SK-N-SH (cell line): ENCODE data around the gene CD300A. TPM values are rescaled to one million over a fixed set of nuclear protein-coding genes. Genes with fewer than 3 reads are reported as not detected.

ENCODE experiments used
- CTCF ChIA-PET: fragments of 300-600, 350-600 bp; formaldehyde crosslinking; extraction: SDS; loops from one replicate; lab custom pipeline; 2021; lab: Yijun Ruan, JAX
- POLR2A ChIA-PET: fragments of 350-600 bp; sonication (Branson Sonifier 250); formaldehyde crosslinking; extraction: SDS; loops from one replicate; lab custom pipeline; 2020; ENCODE audit warnings: antibody characterized with exemption, inconsistent platforms; lab: Yijun Ruan, JAX
- DNase-seq: peaks from one replicate; pipeline ENCODE4 v3.0.0; 2012
- H2AFZ ChIP-seq: fragments of 200-600 bp; sonication (generic); 2 replicates; pipeline ENCODE4 v1.8.1; 2016; ENCODE audit warnings: antibody characterized with exemption, mild to moderate bottlenecking, low read depth
- H3F3A ChIP-seq: fragments of 200-600 bp; sonication (generic); replicated peaks from 2 replicates; pipeline ENCODE3; 2016; ENCODE audit warnings: antibody characterized with exemption, mild to moderate bottlenecking; ENCODE audit not compliant: insufficient read depth
- H3K27ac ChIP-seq, 2 experiments: fragments of 200-500 bp in 1 of 2; fragments of 200-600 bp in 1 of 2; sonication (Bioruptor generic) in 1 of 2; sonication (generic), shearing (Covaris generic) in 1 of 2; 2 replicates each; pipeline versions ENCODE4 v1.5.1 to v1.6.1; 2014 to 2016; ENCODE audit warnings: low read depth in 2 of 2, inconsistent platforms in 1 of 2, low read length in 1 of 2, mild to moderate bottlenecking in 1 of 2, mixed read lengths in 1 of 2
- H3K27me3 ChIP-seq: fragments of 200-600 bp; sonication (generic), shearing (Covaris generic); 2 replicates; pipeline ENCODE4 v1.6.1; 2016; ENCODE audit warnings: mixed run types; ENCODE audit not compliant: insufficient read depth
- H3K36me3 ChIP-seq, 2 experiments: fragments of 200-500 bp in 1 of 2; fragments of 200-600 bp in 1 of 2; sonication (Bioruptor generic) in 1 of 2; sonication (generic) in 1 of 2; replicated peaks in 1 of 2; 2 replicates each; pipeline versions ENCODE3 to v1.5.1; 2014 to 2016; ENCODE audit warnings: low read length in 1 of 2, mild to moderate bottlenecking in 1 of 2; ENCODE audit not compliant: insufficient read depth in 2 of 2, control insufficient read depth in 1 of 2
- H3K4me1 ChIP-seq, 2 experiments: fragments of 200-500 bp in 1 of 2; fragments of 200-600 bp in 1 of 2; sonication (Bioruptor generic) in 1 of 2; sonication (generic), shearing (Covaris generic) in 1 of 2; 2 replicates each; pipeline versions ENCODE4 v1.5.1 to v1.6.1; 2014 to 2016; ENCODE audit warnings: low read depth in 1 of 2, low read length in 1 of 2, mixed run types in 1 of 2; ENCODE audit not compliant: insufficient read depth in 2 of 2, control insufficient read depth in 1 of 2
- H3K4me2 ChIP-seq: fragments of 200-600 bp; sonication (generic), shearing (Covaris generic); 2 replicates; pipeline ENCODE4 v1.6.1; 2017; ENCODE audit warnings: mixed run types
- H3K4me3 ChIP-seq, 2 experiments: fragments of 200-500 bp in 1 of 2; fragments of 200-600 bp in 1 of 2; sonication (Bioruptor generic) in 1 of 2; sonication (generic), shearing (Covaris generic) in 1 of 2; 2 replicates each; pipeline versions ENCODE4 v1.5.1 to v1.8.1; 2014 to 2016; ENCODE audit warnings: low read depth in 2 of 2, inconsistent platforms in 1 of 2, low read length in 1 of 2, mild to moderate bottlenecking in 1 of 2, mixed read lengths in 1 of 2, moderate library complexity in 1 of 2
- H3K79me2 ChIP-seq: fragments of 200-600 bp; sonication (generic); 2 replicates; pipeline ENCODE4 v1.8.1; 2017; ENCODE audit warnings: mild to moderate bottlenecking; ENCODE audit not compliant: insufficient read depth
- H3K9ac ChIP-seq: fragments of 200-600 bp; sonication (generic); 2 replicates; pipeline ENCODE4 v1.6.1; 2017; ENCODE audit warnings: mixed run types
- H3K9me2 ChIP-seq: fragments of 200-600 bp; sonication (generic); 2 replicates; pipeline ENCODE4 v1.6.1; 2017; ENCODE audit warnings: mixed run types
- H3K9me3 ChIP-seq: fragments of 200-600 bp; sonication (generic); 2 replicates; pipeline ENCODE4 v1.6.1; 2017; ENCODE audit warnings: mixed run types, mild to moderate bottlenecking, moderate library complexity
- H4K20me1 ChIP-seq: fragments of 200-600 bp; sonication (generic); 2 replicates; pipeline ENCODE4 v1.6.1; 2017; ENCODE audit warnings: mild to moderate bottlenecking, mixed run types; ENCODE audit not compliant: insufficient read depth
- EP300 ChIP-seq, 2 experiments: IDR thresholded peaks; 2 replicates each; pipeline versions ENCODE4 v1.4.0 to v1.6.1; 2012; ENCODE audit warnings: borderline replicate concordance in 1 of 2, low read depth in 1 of 2, low read length in 1 of 2
- FOXJ3 ChIP-seq: sonication (generic); formaldehyde crosslinking; IDR thresholded peaks from 2 replicates; pipeline ENCODE4 v1.5.1; 2020; ENCODE audit warnings: mild to moderate bottlenecking, missing genetic modification reagents
- FOXM1 ChIP-seq: IDR thresholded peaks from 2 replicates; pipeline ENCODE4 v1.4.0; 2012; ENCODE audit warnings: low read depth, mild to moderate bottlenecking
- GABPA ChIP-seq: IDR thresholded peaks from 2 replicates; pipeline ENCODE4 v1.4.0; 2012; ENCODE audit warnings: low read depth, mild to moderate bottlenecking
- GATA2 ChIP-seq: sonication (generic); formaldehyde crosslinking; IDR thresholded peaks from 2 replicates; pipeline ENCODE4 v1.5.0; 2020; ENCODE audit warnings: mild to moderate bottlenecking, missing genetic modification reagents
- IRF3 ChIP-seq: fragments of 150-350 bp; IDR thresholded peaks from 2 replicates; pipeline ENCODE4 v1.6.1; 2016; ENCODE audit warnings: mild to moderate bottlenecking, low read depth, low read length
- JUND ChIP-seq: IDR thresholded peaks from 2 replicates; pipeline ENCODE4 v1.4.0; 2012
- MEF2A ChIP-seq: IDR thresholded peaks from 2 replicates; pipeline ENCODE4 v1.4.0; 2012; ENCODE audit warnings: low read depth, borderline replicate concordance
- MXI1 ChIP-seq: IDR thresholded peaks from 2 replicates; pipeline ENCODE4 v1.6.1; 2012; ENCODE audit warnings: mild to moderate bottlenecking, low read depth, low read length, improper control_type of control experiment
- POLR2AphosphoS5 ChIP-seq: IDR thresholded peaks from 2 replicates; pipeline ENCODE4 v1.6.1; 2012; ENCODE audit warnings: low read depth, low read length
- RCOR1 ChIP-seq: fragments of 150-350 bp; IDR thresholded peaks from 2 replicates; pipeline ENCODE4 v1.6.1; 2017; ENCODE audit warnings: antibody characterized with exemption, low read length
- REST ChIP-seq: IDR thresholded peaks from 2 replicates; pipeline ENCODE4 v1.6.1; 2012; ENCODE audit warnings: mild to moderate bottlenecking, low read depth, low read length, moderate library complexity
- TEAD4 ChIP-seq: IDR thresholded peaks from 2 replicates; pipeline ENCODE4 v1.4.0; 2012; ENCODE audit warnings: mild to moderate bottlenecking, borderline replicate concordance; ENCODE audit not compliant: insufficient read depth
- YY1 ChIP-seq: IDR thresholded peaks from 2 replicates; pipeline ENCODE4 v1.4.0; 2012; ENCODE audit warnings: low read depth, mild to moderate bottlenecking
- ZBTB33 ChIP-seq: IDR thresholded peaks from 2 replicates; pipeline ENCODE4 v1.4.0; 2012; ENCODE audit warnings: low read depth, borderline replicate concordance
- WGBS: methylation state at CpG from one replicate; pipeline ENCODE4 v1.1.6; 2017; ENCODE audit warnings: low lambda C conversion rate; 5-methylcytosine and 5-hydroxymethylcytosine counted together
- polyA plus RNA-seq, 3 experiments: library from polyadenylated mRNA; depleted of rRNA; stranded (reverse); fragments of >200 nt; gene quantifications; 2 replicates each; pipeline ENCODE4 v1.2.3, GENCODE V29; 2012
- TF ChIP-seq, protein P1 (sequence below): fragments of 200-600 bp; sonication (generic); IDR thresholded peaks from 2 replicates; pipeline ENCODE4 v1.6.1; 2017; ENCODE audit warnings: antibody characterized with exemption, mild to moderate bottlenecking, moderate library complexity
- TF ChIP-seq, protein P2 (sequence below): IDR thresholded peaks from 2 replicates; pipeline ENCODE4; 2012

The CD300A gene
- polyA plus RNA-seq, 1 of the 3 experiments (the other 2 are of a cell fraction) = not detected

DNA sequence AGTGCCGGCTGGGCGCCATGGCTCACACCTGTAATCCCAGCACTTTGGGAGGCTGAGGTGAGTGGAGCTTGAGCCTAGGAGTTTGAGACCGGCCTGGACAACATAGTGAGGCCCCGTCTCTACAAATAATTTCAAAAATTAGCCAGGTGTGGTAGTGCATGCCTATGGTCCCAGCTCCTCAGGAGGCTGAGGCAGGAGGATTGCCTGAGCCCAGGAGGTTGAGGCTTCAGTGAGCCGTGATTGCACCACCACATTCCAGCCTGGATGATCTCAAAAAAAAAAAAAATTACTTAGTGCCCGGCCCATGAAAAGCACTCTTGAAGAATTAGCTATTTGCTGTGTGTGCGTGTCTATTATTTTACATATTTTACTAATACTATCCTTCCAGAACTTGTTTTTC is 24.9 kb upstream of the CD300A start:
- DNase-seq = no peak
- no peaks in the 10 kb centered on the region for H3K27me3 ChIP-seq
- no peaks in the 10 kb centered on the region for H3K79me2 ChIP-seq
- H3K4me2 ChIP-seq = no peak overlapping the region
- H3K36me3 ChIP-seq = no peaks in the 10 kb centered on the region
- 48% methylated on average over 7 of the region's 7 CpGs for WGBS
- no peak overlapping the region for H2AFZ ChIP-seq
- peaks cover 0 to 9% of the 10 kb centered on the region in 2 experiments; a peak in 1 of 4 replicates for H3K4me1 ChIP-seq
- peaks cover 10% of the 10 kb centered on the region; the same call in 1 of the 2 replicates for H3K9me3 ChIP-seq
- ChIA-PET POLR2A (interaction anchor here (0.6 kb wide), 1 partner anchor 68 kb away, joined by 3 read pairs; no protein-coding TSS in a partner anchor), CTCF (interaction anchor here (1.1 to 4.9 kb wide), 4 partner anchors 11 to 161 kb away, joined by 3 to 55 read pairs (median 3); no protein-coding TSS in a partner anchor)
- TF ChIP-seq MXI1 = no peak
- no peak for TF ChIP-seq JUND
- no peak overlapping the region for H3K4me3 ChIP-seq
- no peak overlapping the region for H3K27ac ChIP-seq
- no peaks in the 10 kb centered on the region for H3K9me2 ChIP-seq
- no peaks in the 10 kb centered on the region for H4K20me1 ChIP-seq
- no peak overlapping the region for H3K9ac ChIP-seq
- H3F3A ChIP-seq = peaks cover 3% of the 10 kb centered on the region

GRCh38 chr17:74442291-74442669 is 24.2 kb upstream of the CD300A start:
- Histone ChIP-seq H3K4me2 (no peak overlapping the region), H3K27ac (no peak overlapping the region), H3K36me3 (no peaks in the 10 kb centered on the region), H3F3A (peaks cover 3% of the 10 kb centered on the region), H3K9ac (no peak overlapping the region), H3K27me3 (no peaks in the 10 kb centered on the region), H3K4me3 (no peak overlapping the region)
- DNase-seq = no peak
- WGBS = 74% methylated on average over 6 of the region's 6 CpGs
- CTCF ChIA-PET = interaction anchor here (1.1 to 4.9 kb wide), 3 partner anchors 12 to 160 kb away, joined by 3 to 55 read pairs (median 3); no protein-coding TSS in a partner anchor
- POLR2A ChIA-PET = no interaction called here
- no peak for TF ChIP-seq MEF2A
- no peak for TF ChIP-seq IRF3
- TF ChIP-seq TEAD4 = no peak
- TF ChIP-seq FOXJ3 (CRISPR knock-in tag) = no peak
- TF ChIP-seq, protein P1, sequence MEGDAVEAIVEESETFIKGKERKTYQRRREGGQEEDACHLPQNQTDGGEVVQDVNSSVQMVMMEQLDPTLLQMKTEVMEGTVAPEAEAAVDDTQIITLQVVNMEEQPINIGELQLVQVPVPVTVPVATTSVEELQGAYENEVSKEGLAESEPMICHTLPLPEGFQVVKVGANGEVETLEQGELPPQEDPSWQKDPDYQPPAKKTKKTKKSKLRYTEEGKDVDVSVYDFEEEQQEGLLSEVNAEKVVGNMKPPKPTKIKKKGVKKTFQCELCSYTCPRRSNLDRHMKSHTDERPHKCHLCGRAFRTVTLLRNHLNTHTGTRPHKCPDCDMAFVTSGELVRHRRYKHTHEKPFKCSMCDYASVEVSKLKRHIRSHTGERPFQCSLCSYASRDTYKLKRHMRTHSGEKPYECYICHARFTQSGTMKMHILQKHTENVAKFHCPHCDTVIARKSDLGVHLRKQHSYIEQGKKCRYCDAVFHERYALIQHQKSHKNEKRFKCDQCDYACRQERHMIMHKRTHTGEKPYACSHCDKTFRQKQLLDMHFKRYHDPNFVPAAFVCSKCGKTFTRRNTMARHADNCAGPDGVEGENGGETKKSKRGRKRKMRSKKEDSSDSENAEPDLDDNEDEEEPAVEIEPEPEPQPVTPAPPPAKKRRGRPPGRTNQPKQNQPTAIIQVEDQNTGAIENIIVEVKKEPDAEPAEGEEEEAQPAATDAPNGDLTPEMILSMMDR = no peak
- TF ChIP-seq, protein P2, sequence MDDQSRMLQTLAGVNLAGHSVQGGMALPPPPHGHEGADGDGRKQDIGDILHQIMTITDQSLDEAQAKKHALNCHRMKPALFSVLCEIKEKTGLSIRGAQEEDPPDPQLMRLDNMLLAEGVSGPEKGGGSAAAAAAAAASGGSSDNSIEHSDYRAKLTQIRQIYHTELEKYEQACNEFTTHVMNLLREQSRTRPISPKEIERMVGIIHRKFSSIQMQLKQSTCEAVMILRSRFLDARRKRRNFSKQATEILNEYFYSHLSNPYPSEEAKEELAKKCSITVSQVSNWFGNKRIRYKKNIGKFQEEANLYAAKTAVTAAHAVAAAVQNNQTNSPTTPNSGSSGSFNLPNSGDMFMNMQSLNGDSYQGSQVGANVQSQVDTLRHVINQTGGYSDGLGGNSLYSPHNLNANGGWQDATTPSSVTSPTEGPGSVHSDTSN = no peak
- no peak for TF ChIP-seq ZBTB33
- no peak for TF ChIP-seq EP300 (IDR thresholded peaks at IDR 0.05; ENCODE audit: borderline replicate concordance in 1 of 2, low read depth in 1 of 2, low read length in 1 of 2)
- TF ChIP-seq GABPA = no peak
- no peak for TF ChIP-seq POLR2AphosphoS5
- TF ChIP-seq YY1 = no peak
- no peak for TF ChIP-seq REST
- no peak for TF ChIP-seq GATA2 (CRISPR knock-in tag)
- no peak for TF ChIP-seq RCOR1
- TF ChIP-seq FOXM1 = no peak
- TF ChIP-seq, all 33 proteins: peak for 0
- peaks cover 5% of the 10 kb centered on the region; the same call in 1 of the 2 replicates for H3K9me3 ChIP-seq
- no peaks in the 10 kb centered on the region for H3K79me2 ChIP-seq
- H3K9me2 ChIP-seq = no peaks in the 10 kb centered on the region
- peaks cover 0 to 10% of the 10 kb centered on the region in 2 experiments; a peak in 1 of 4 replicates for H3K4me1 ChIP-seq
- H4K20me1 ChIP-seq = no peaks in the 10 kb centered on the region
- H2AFZ ChIP-seq = no peak overlapping the region
